Measurements from ENCODE around the gene FABP2.
"Not testable (repeated sequence)": the region's sequence is repeated elsewhere in the genome, so short reads cannot be mapped to it uniquely, and the experiment has no call there.

FABP2 gene

GRCh38 chr4:119321921-119322687 lies at the start of gene FABP2:
Gene FABP2, minus strand, starts transcription at chr4:119322138. Its CDS starts 36 bp downstream, at chr4:119322102.
- DNase-seq: no peak

- not testable (repeated sequence) for DNase-seq
Observed at GRCh38 chr4:119370951-119371683, 49.2 kb upstream of the FABP2 start.

GRCh38 chr4:119370392-119370791 lies 48.5 kb upstream of the FABP2 start:
- peak; percentile 40 for DNase-seq

- not testable (repeated sequence) for DNase-seq
Observed at GRCh38 chr4:119366802-119367201, 44.9 kb upstream of the FABP2 start.

- DNase-seq: not testable (repeated sequence)
Observed at GRCh38 chr4:119364203-119364602, 42.3 kb upstream of the FABP2 start.

GRCh38 chr4:119363372-119363771 lies 41.4 kb upstream of the FABP2 start:
- DNase-seq: not testable (repeated sequence)

- DNase-seq: not testable (repeated sequence)
Observed at GRCh38 chr4:119362413-119362812, 40.5 kb upstream of the FABP2 start.

- not testable (repeated sequence) for DNase-seq
Observed at GRCh38 chr4:119359873-119360272, 37.9 kb upstream of the FABP2 start.

- peak; percentile 3 for DNase-seq
Observed at GRCh38 chr4:119356796-119357195, 34.9 kb upstream of the FABP2 start.

GRCh38 chr4:119356041-119356440 lies 34.1 kb upstream of the FABP2 start:
- DNase-seq: peak; percentile 1

GRCh38 chr4:119353364-119353763 lies 31.4 kb upstream of the FABP2 start:
- not testable (repeated sequence) for DNase-seq

- DNase-seq: not testable (repeated sequence)
Observed at GRCh38 chr4:119348169-119348568, 26.2 kb upstream of the FABP2 start.

- not testable (repeated sequence) for DNase-seq
Observed at GRCh38 chr4:119343293-119343692, 21.4 kb upstream of the FABP2 start.

- not testable (repeated sequence) for DNase-seq
Observed at GRCh38 chr4:119339895-119340294, 18.0 kb upstream of the FABP2 start.

GRCh38 chr4:119337010-119337409 lies 15.1 kb upstream of the FABP2 start:
- peak; percentile 40 for DNase-seq

- DNase-seq: not testable (repeated sequence)
Observed at GRCh38 chr4:119336332-119336979, 14.5 kb upstream of the FABP2 start.

- DNase-seq: no peak
Observed at GRCh38 chr4:119329835-119330620, 8.1 kb upstream of the FABP2 start.

GRCh38 chr4:119328695-119329094 lies 6.8 kb upstream of the FABP2 start:
- DNase-seq: no peak

- DNase-seq: peak; percentile 43
Observed at GRCh38 chr4:119317990-119318389, 3.9 kb downstream of the FABP2 start.

GRCh38 chr4:119315036-119315435 lies 6.9 kb downstream of the FABP2 start:
- DNase-seq: peak; percentile 29

GRCh38 chr4:119314356-119314755 lies 7.6 kb downstream of the FABP2 start:
- peak; percentile 63 for DNase-seq

- no peak for DNase-seq
Observed at GRCh38 chr4:119313237-119313636, 8.7 kb downstream of the FABP2 start.

GRCh38 chr4:119310826-119311225 lies 11.1 kb downstream of the FABP2 start:
- DNase-seq: no peak

All from fibroblast of upper back skin (primary cell).